K562 (cell line): ENCODE results near the gene FPGS. TPM values are rescaled to one million over a fixed set of nuclear protein-coding genes. Genes with fewer than 3 reads are reported as not detected.

Source experiments
- ARHGAP35 ChIP-seq: fragments of 450-650 bp; IDR thresholded peaks from 2 replicates; pipeline ENCODE4 v1.6.1; 2018; ENCODE audit not compliant: partially characterized antibody
- ASH1L ChIP-seq: fragments of 450-650 bp; IDR thresholded peaks from 2 replicates; pipeline ENCODE4 v1.6.1; 2018; ENCODE audit warnings: borderline replicate concordance, mild to moderate bottlenecking, low read depth; ENCODE audit not compliant: partially characterized antibody
- CREB3L1 ChIP-seq: fragments of 450-650 bp; IDR thresholded peaks from 2 replicates; pipeline ENCODE4 v1.6.1; 2014; ENCODE audit warnings: low read depth, mild to moderate bottlenecking, moderate library complexity, borderline replicate concordance
- CREM ChIP-seq: IDR thresholded peaks from 2 replicates; pipeline ENCODE4 v1.6.1; 2014; ENCODE audit warnings: antibody characterized with exemption, low read depth
- CTCFL ChIP-seq: IDR thresholded peaks from 2 replicates; pipeline ENCODE4 v1.6.1; 2011; ENCODE audit warnings: borderline replicate concordance, low read depth, mild to moderate bottlenecking, moderate library complexity, low read length; ENCODE audit not compliant: insufficient read depth, poor library complexity, severe bottlenecking
- EGR1 ChIP-seq: fragments of 450-650 bp; conservative IDR thresholded peaks from 2 replicates; pipeline ENCODE4 v1.6.1; 2017; ENCODE audit warnings: mild to moderate bottlenecking
- GABPB2 ChIP-seq: fragments of 250-450 bp; sonication (Bioruptor Pico); conservative IDR thresholded peaks from 2 replicates; pipeline ENCODE4 v1.5.1; 2021; ENCODE audit warnings: mild to moderate bottlenecking
- HDAC1 ChIP-seq, 2 experiments: fragments of 450-650 bp; IDR thresholded peaks; 2 replicates each; pipeline ENCODE4 v1.6.1; 2016 to 2017; ENCODE audit warnings: inconsistent platforms in 1 of 2, mild to moderate bottlenecking in 1 of 2, moderate library complexity in 1 of 2
- HLTF ChIP-seq: fragments of 450-650 bp; IDR thresholded peaks from 2 replicates; pipeline ENCODE4 v1.6.1; 2016
- MITF ChIP-seq: IDR thresholded peaks from 2 replicates; pipeline ENCODE4 v1.6.1; 2014; ENCODE audit warnings: antibody characterized with exemption
- MLX ChIP-seq, 2 experiments: fragments of 450-650 bp in 1 of 2; sonication (generic) in 1 of 2; formaldehyde crosslinking; conservative IDR thresholded peaks; 2 replicates each; pipeline versions ENCODE4 v1.4.0 to v1.8.1; 2020 to 2022; ENCODE audit warnings: mild to moderate bottlenecking in 1 of 2, missing genetic modification reagents in 1 of 2
- NFYB ChIP-seq: IDR thresholded peaks from 2 replicates; pipeline ENCODE4 v1.6.1; 2011; ENCODE audit warnings: mild to moderate bottlenecking, moderate library complexity; ENCODE audit not compliant: insufficient read length; ENCODE audit errors: extremely low read depth
- PHF8 ChIP-seq: fragments of 200-600 bp; sonication (generic); IDR thresholded peaks from 2 replicates; pipeline ENCODE4 v1.6.1; 2012; ENCODE audit warnings: mixed run types, mild to moderate bottlenecking, inconsistent platforms, low read length, moderate library complexity, borderline replicate concordance
- PML ChIP-seq: IDR thresholded peaks from 2 replicates; pipeline ENCODE4 v1.6.1; 2012; ENCODE audit warnings: low read length, inconsistent platforms
- SMAD2 ChIP-seq: fragments of 150-350 bp; IDR thresholded peaks from 2 replicates; pipeline ENCODE4 v1.6.1; 2014; ENCODE audit warnings: low read depth, mild to moderate bottlenecking, low read length
- SUPT5H ChIP-seq: fragments of 450-650 bp; IDR thresholded peaks from 2 replicates; pipeline ENCODE4 v1.6.1; 2016
- TAL1 ChIP-seq: fragments of 450-650 bp; IDR thresholded peaks from 2 replicates; pipeline ENCODE4 v1.6.1; 2016; ENCODE audit warnings: mild to moderate bottlenecking
- ZNF592 ChIP-seq: fragments of 450-650 bp; IDR thresholded peaks from 2 replicates; pipeline ENCODE4 v1.6.1; 2017; ENCODE audit warnings: antibody characterized with exemption, mild to moderate bottlenecking
- polyA plus RNA-seq, 8 experiments: library from polyadenylated mRNA; depleted of rRNA in 4 of 8; stranded (reverse) in 5 of 8; unstranded in 3 of 8; fragments of >200 nt; fragmentation: Nextera tagmentation in 2 of 8; fragmentation: Illumina TruSeq in 1 of 8; extraction: Ambion mirVana in 2 of 8; extraction: Trizol in 1 of 8; gene quantifications; 2 replicates each; pipeline versions ENCODE4 v1.2.1 to v1.2.3, GENCODE V29; 2011 to 2014; ENCODE audit warnings: inconsistent platforms in 1 of 8, missing spikeins in 1 of 8
- total RNA-seq, 7 experiments: library from RNA; depleted of rRNA in 6 of 7; stranded (reverse); fragments of >200 nt in 6 of 7; fragmentation: Illumina TruSeq in 2 of 7; extraction: Trizol in 2 of 7; gene quantifications; 2 replicates each; pipeline versions ENCODE4 v1.2.1 to v1.2.3, GENCODE V29; 2011 to 2021; ENCODE audit warnings: low replicate concordance in 1 of 7

The FPGS gene
- total and polyA plus RNA-seq, 9 of the 15 experiments (the other 6 are each of a cell fraction or from before 2014, with no cell fraction given), result 0.84 to 86.4 (median 59.2) TPM

- 0 out of 2 replicates have a peak, but pooled peaks have one; percentile 18 for TF ChIP-seq TAL1
- no peak for TF ChIP-seq CTCFL
- TF ChIP-seq GABPB2 (CRISPR knock-in tag), result no peak
- no peak for TF ChIP-seq SMAD2
- TF ChIP-seq HDAC1 (IDR thresholded peaks at IDR 0.05), result peak in 1 of 2 experiments; percentile 46; a peak in 2 of 4 replicates
- no peak for TF ChIP-seq CREM
- no peak for TF ChIP-seq ARHGAP35
- TF ChIP-seq NFYB, result no peak
- no peak; the same call in 1 of the 2 replicates for TF ChIP-seq CREB3L1
- peak; percentile 77; the same call in 1 of the 2 replicates for TF ChIP-seq PHF8
- TF ChIP-seq SUPT5H, result peak; percentile 81
- TF ChIP-seq EGR1, result no peak
- TF ChIP-seq ZNF592, result peak; percentile 89
- peak; percentile 50; the same call in 1 of the 2 replicates for TF ChIP-seq PML
- TF ChIP-seq HLTF, result 0 out of 2 replicates have a peak, but pooled peaks have one; percentile 37
- no peak for TF ChIP-seq MITF
- TF ChIP-seq ASH1L, result no peak
- TF ChIP-seq MLX (CRISPR knock-in tag; conservative IDR thresholded peaks at IDR 0.05), result no peak
Measured at GRCh38 chr9:127828262-127829031, 25.8 kb downstream of the FPGS start (continued).
